ENCODE measurements around the gene IL7R. TPM values are rescaled to one million over a fixed set of nuclear protein-coding genes. Genes with fewer than 3 reads are reported as not detected.

IL7R gene
- total and polyA plus RNA-seq, 10 of the 15 experiments (the other 5 are each of a cell fraction or from before 2014, with no cell fraction given): 0.40 to 21.1 (median 0.85) TPM

DNA sequence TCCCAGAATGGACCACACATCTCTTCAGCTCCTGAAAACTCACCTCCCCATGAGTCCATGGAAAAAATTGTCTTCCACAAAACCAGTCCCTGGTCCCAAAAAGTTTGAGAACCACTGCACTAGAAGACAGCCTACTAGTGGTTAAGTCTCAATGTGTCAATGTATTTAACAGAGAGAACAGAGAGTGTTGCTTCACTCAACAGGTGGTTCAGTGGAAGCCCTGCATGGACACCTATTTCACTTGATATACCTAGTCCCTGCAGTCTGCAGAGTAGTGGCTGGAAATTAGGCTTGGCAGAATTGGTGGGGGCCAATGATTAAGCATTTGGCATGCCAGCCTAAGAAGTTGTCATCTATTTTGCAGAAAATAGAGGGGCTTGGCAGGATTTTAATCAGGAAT, 23.0 kb downstream of the IL7R start (continued):
- TF ChIP-seq NR2F1 (conservative IDR thresholded peaks at IDR 0.05): no peak
- TF ChIP-seq JUND (IDR thresholded peaks at IDR 0.05; ENCODE audit: low read depth, low read length): no peak

DNA sequence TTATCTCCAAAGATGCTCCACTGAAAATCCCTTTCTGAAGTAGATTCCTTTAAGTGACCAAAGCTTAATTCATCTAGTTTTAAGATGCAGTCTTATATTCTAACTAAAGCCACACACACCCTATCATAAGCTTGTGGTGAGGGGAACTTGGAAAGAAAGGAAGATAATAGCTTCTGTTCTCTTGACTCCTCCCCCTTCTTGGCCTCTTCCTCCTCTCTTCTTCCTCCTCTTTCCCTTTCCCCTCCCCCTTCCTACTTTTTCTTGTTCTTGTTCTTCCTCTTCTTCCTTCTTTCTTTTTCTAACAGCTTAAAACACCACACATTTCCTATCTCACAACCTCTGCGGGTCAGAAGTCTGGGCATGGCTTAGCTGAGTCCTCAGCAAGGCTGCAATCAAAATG, 23.5 kb downstream of the IL7R start:
- ChIA-PET SMC1A (ENCODE audit: uncharacterized antibody, unreplicated experiment) (interaction anchor here (0.6 to 5.1 kb wide), 15 partner anchors 10 to 1873 kb away, joined by 3 to 43 read pairs (median 5); no protein-coding TSS in a partner anchor), CTCF (interaction anchor here (0.7 to 4.6 kb wide), 8 partner anchors 11 to 102 kb away, joined by 3 to 19 read pairs (median 4); partner anchors contain the start of gene IL7R), POLR2A (interaction anchor here (0.6 to 2.7 kb wide), 3 partner anchors 10 to 388 kb away, joined by 3 to 9 read pairs (median 5); no protein-coding TSS in a partner anchor), RAD21 (ENCODE audit: unreplicated experiment) (interaction anchor here (0.9 to 1.7 kb wide), 4 partner anchors 10 to 29 kb away, joined by 3 to 6 read pairs (median 4); no protein-coding TSS in a partner anchor)
- no peaks in the 10 kb centered on the region for H4K20me1 ChIP-seq (ENCODE audit: control insufficient read depth, insufficient read depth)
- no peak overlapping the region for H3K4me3 ChIP-seq
- ATAC-seq: no peak
- H3K27ac ChIP-seq (ENCODE audit: control insufficient read depth, insufficient read depth): no peak overlapping the region
- intact Hi-C loops (cut with micrococcal nuclease; ENCODE audit: unreplicated experiment) (no loop called here), in situ Hi-C loops (cut with MboI) (no loop called here)
- 0% methylated on average over 1 of the region's 1 CpG for WGBS (ENCODE audit: insufficient coverage, insufficient replicate concordance, low lambda C conversion rate, missing lambda C conversion rate)
- H3K27me3 ChIP-seq (replicated peaks in 1 of 2; ENCODE audit: control insufficient read depth in 2 of 2, insufficient read depth in 2 of 2, low read length in 1 of 2): no peaks in the 10 kb centered on the region
- H3K79me2 ChIP-seq (ENCODE audit: control insufficient read depth, insufficient read depth, low read length): no peaks in the 10 kb centered on the region
- FAIRE-seq: no peak
- no TSS peak for BruUV-seq (replicated peaks)
- H2AFZ ChIP-seq (ENCODE audit: control insufficient read depth, low read depth, low read length): no peak overlapping the region
- H3K9ac ChIP-seq (ENCODE audit: control insufficient read depth, insufficient read depth, low read length): no peak overlapping the region
- H3K4me1 ChIP-seq (ENCODE audit: control insufficient read depth, insufficient read depth, low read length): peaks cover 14% of the 10 kb centered on the region
- TF ChIP-seq CBX5 (IDR thresholded peaks at IDR 0.05; ENCODE audit: low read depth): no peak
- TF ChIP-seq NFXL1 (IDR thresholded peaks at IDR 0.05; ENCODE audit: borderline replicate concordance): no peak
- TF ChIP-seq, protein P1, sequence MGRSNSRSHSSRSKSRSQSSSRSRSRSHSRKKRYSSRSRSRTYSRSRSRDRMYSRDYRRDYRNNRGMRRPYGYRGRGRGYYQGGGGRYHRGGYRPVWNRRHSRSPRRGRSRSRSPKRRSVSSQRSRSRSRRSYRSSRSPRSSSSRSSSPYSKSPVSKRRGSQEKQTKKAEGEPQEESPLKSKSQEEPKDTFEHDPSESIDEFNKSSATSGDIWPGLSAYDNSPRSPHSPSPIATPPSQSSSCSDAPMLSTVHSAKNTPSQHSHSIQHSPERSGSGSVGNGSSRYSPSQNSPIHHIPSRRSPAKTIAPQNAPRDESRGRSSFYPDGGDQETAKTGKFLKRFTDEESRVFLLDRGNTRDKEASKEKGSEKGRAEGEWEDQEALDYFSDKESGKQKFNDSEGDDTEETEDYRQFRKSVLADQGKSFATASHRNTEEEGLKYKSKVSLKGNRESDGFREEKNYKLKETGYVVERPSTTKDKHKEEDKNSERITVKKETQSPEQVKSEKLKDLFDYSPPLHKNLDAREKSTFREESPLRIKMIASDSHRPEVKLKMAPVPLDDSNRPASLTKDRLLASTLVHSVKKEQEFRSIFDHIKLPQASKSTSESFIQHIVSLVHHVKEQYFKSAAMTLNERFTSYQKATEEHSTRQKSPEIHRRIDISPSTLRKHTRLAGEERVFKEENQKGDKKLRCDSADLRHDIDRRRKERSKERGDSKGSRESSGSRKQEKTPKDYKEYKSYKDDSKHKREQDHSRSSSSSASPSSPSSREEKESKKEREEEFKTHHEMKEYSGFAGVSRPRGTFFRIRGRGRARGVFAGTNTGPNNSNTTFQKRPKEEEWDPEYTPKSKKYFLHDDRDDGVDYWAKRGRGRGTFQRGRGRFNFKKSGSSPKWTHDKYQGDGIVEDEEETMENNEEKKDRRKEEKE (IDR thresholded peaks at IDR 0.05): no peak
- no peak for TF ChIP-seq RELA (IDR thresholded peaks at IDR 0.05; ENCODE audit: borderline replicate concordance, partially characterized antibody)
- TF ChIP-seq, protein P2, sequence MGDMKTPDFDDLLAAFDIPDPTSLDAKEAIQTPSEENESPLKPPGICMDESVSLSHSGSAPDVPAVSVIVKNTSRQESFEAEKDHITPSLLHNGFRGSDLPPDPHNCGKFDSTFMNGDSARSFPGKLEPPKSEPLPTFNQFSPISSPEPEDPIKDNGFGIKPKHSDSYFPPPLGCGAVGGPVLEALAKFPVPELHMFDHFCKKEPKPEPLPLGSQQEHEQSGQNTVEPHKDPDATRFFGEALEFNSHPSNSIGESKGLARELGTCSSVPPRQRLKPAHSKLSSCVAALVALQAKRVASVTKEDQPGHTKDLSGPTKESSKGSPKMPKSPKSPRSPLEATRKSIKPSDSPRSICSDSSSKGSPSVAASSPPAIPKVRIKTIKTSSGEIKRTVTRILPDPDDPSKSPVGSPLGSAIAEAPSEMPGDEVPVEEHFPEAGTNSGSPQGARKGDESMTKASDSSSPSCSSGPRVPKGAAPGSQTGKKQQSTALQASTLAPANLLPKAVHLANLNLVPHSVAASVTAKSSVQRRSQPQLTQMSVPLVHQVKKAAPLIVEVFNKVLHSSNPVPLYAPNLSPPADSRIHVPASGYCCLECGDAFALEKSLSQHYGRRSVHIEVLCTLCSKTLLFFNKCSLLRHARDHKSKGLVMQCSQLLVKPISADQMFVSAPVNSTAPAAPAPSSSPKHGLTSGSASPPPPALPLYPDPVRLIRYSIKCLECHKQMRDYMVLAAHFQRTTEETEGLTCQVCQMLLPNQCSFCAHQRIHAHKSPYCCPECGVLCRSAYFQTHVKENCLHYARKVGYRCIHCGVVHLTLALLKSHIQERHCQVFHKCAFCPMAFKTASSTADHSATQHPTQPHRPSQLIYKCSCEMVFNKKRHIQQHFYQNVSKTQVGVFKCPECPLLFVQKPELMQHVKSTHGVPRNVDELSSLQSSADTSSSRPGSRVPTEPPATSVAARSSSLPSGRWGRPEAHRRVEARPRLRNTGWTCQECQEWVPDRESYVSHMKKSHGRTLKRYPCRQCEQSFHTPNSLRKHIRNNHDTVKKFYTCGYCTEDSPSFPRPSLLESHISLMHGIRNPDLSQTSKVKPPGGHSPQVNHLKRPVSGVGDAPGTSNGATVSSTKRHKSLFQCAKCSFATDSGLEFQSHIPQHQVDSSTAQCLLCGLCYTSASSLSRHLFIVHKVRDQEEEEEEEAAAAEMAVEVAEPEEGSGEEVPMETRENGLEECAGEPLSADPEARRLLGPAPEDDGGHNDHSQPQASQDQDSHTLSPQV (IDR thresholded peaks at IDR 0.05): no peak
- TF ChIP-seq CREB1 (IDR thresholded peaks at IDR 0.05; ENCODE audit: low read depth): no peak
- no peak for TF ChIP-seq SRF (IDR thresholded peaks at IDR 0.05; ENCODE audit: low read depth in 2 of 2, low read length in 2 of 2)
- TF ChIP-seq MTA2 (IDR thresholded peaks at IDR 0.05; ENCODE audit: low read depth): no peak
- no peak for TF ChIP-seq HDAC2 (IDR thresholded peaks at IDR 0.05)
- TF ChIP-seq, protein P3, sequence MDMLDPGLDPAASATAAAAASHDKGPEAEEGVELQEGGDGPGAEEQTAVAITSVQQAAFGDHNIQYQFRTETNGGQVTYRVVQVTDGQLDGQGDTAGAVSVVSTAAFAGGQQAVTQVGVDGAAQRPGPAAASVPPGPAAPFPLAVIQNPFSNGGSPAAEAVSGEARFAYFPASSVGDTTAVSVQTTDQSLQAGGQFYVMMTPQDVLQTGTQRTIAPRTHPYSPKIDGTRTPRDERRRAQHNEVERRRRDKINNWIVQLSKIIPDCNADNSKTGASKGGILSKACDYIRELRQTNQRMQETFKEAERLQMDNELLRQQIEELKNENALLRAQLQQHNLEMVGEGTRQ (IDR thresholded peaks at IDR 0.05; ENCODE audit: borderline replicate concordance, low read depth, low read length): no peak
- TF ChIP-seq ZZZ3 (IDR thresholded peaks at IDR 0.05; ENCODE audit: control insufficient read depth, insufficient read length, low read depth): no peak
- no peak for TF ChIP-seq ZSCAN29 (IDR thresholded peaks at IDR 0.05)
- H3K36me3 ChIP-seq (ENCODE audit: control insufficient read depth in 2 of 2, insufficient read depth in 2 of 2, low read length in 1 of 2): no peaks in the 10 kb centered on the region
- no peaks in the 10 kb centered on the region; the same call in 2 of the 3 replicates for H3K9me3 ChIP-seq (replicated peaks; ENCODE audit: control insufficient read depth, insufficient read depth, low read length)
- DNase-seq (ENCODE audit: low read depth, low spot score): no peak
- no peak overlapping the region for H3K4me2 ChIP-seq (ENCODE audit: control insufficient read depth, insufficient read depth)

Measured in GM12878 (cell line).